ENCODE measurements around the gene TEDC2. TPM values are rescaled to one million over a fixed set of nuclear protein-coding genes. Genes with fewer than 3 reads are reported as not detected.
"Not testable (repeated sequence)": the region's sequence is repeated elsewhere in the genome, so short reads cannot be mapped to it uniquely, and the experiment has no call there.

TEDC2 gene
- polyA plus RNA-seq, 12 donors = 3.2 to 8.4 (median 4.3) TPM; not detected in 1

DNA sequence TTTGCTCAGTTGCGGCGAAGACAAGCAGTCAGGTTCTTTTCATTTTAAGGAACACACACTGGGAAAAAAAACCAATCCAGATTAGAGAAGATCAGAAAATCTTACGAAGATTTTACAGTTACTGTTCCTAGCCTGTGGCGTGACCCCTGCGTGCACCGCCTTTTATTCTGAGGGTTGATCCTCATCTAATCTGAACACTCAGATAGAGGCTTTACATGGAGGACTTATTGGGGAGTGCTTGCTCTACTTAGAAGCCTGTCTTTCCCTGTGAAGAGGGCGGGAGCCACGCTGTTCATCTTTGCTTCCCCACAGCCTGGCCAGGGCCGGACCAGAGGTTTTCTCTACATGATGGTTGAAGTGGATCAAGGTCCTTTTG lies 16.4 kb downstream of the TEDC2 start:
- DNase-seq = no peak

DNA sequence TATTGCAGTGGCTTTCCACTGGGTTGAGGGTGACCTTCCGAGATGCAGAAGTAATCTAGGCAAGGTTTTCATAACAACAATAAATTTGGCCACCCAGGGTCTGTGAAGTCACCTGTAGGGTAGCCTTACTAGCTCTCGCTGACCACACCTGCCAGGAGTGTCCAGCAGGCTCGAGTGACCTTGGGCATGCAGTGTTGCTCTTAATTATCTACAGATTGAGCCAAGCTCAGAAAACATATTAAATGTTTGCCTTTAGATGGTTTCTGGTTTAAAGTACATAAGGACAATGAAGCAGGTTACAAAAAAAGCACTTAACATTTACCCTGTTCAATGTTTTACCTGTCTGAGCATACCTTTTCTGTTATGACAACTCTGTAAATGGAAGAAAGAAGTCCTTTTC lies 16.8 kb downstream of the TEDC2 start:
- no peak for DNase-seq

DNA sequence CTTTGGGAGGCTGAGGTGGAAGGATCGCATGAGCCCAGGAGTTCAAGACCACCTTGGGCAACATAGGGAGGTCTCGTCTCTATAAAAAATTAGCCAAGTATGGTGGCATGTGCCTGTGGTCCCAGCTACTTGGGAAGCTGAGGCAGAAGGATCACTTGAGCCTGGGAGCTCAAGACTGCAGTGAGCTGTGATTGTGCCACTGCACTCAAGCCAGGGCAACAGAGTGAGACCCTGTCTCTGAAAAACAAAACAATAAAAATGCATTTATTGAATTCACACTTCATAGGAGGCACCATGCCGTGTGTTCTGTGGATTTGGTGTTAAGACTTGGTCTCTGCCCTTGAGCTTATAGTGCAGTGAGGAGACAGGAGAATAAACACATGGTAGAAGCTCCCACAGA lies 17.4 kb downstream of the TEDC2 start:
- DNase-seq = no peak

DNA sequence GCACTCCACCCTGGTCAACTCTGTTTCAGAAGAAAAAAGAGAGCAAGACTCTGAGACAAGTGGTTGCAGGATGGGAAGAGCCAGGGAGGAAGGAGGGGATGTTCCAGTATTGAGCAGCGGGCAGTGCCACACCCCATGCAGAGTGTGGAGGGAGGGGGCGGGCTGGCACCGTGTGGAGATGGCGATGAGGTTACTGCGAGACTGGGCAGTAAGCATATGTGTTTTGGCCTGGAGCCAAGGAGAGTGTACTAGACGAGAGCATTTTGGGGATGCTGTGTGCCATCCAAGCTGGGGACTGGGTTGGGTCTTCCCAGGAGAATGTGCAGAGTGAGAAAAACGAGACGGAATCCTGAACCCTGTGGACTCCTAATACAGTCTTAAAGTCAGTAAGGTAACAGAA lies 18.4 kb downstream of the TEDC2 start:
- no peak for DNase-seq

DNA sequence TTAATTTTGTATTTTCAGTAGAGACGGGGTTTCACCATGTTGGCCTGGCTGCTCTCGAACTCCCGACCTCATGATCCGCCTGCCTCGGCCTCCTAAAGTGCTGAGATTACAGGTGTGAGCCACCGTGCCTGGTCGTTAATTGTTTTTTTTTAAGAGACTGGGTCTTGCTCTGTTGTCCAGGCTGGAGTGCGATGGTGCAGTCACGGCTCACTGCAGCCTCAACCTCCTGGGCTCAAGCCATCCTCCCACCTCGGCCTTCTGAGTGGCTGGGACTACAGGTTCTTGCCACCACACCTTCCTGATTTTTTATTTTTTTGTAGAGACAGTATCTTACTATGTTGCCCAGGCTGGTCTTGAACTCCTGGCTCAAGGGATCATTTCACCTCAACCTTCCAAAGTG lies 20.1 kb downstream of the TEDC2 start:
- not testable (repeated sequence) for DNase-seq

DNA sequence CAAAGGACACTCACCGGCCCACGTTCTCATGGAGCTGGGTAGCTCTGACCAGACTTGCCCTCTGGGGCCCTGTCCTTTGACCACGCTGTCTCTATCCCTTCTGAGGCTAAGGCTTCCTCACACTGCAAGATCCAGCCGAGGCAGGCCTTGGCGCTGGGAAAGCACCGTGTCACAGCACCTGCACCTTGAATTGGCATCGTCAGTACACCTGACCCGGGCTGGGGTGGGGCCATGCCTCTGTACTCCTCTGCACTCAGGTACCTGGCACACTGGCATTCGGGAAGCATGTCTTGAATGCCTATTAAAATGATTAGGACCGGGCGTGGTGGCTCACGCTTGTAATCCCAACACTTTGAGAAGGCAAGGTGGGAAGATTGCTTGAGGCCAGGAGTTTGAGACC lies 21.0 kb downstream of the TEDC2 start:
- DNase-seq = no peak

DNA sequence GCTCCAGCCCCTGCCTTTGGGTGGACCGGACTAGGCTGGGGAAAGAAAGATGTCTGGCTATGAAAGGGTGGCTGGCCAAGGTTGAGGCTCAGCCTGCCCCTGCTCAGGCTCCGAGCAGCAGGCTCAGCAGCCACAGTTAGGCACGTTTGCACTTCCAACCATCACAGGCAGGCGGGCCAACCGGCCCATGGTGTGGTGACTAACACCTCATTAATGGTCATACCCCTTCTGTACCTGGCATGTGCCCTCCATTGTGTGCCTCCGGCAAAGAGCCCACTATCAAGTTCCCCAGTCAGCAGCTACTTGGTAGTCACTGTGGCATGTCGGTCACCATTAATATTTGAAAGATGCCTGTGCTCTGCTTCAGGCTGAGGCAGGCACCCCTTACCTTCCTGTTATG lies 21.8 kb downstream of the TEDC2 start:
- no peak for DNase-seq

DNA sequence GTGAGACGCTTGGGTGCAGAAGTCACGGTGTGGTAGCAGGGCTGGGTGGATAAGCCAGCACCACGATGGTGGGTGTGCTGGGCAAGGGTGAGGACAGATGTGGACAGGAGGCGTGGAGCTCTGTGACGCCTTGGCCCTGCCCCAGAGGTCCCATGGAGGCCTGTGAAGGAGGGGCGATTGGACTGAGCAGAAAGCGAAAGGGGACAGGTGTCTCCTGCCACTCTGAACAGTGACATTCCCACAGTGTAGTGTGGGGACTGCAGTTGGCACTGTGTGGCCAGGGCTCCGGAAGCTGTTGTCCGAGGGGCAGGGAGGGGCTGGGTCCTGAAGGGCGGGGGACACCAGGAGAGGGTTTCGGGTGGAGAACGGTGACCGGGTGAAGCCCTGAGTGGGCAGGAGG lies 22.3 kb downstream of the TEDC2 start:
- DNase-seq = no peak

DNA sequence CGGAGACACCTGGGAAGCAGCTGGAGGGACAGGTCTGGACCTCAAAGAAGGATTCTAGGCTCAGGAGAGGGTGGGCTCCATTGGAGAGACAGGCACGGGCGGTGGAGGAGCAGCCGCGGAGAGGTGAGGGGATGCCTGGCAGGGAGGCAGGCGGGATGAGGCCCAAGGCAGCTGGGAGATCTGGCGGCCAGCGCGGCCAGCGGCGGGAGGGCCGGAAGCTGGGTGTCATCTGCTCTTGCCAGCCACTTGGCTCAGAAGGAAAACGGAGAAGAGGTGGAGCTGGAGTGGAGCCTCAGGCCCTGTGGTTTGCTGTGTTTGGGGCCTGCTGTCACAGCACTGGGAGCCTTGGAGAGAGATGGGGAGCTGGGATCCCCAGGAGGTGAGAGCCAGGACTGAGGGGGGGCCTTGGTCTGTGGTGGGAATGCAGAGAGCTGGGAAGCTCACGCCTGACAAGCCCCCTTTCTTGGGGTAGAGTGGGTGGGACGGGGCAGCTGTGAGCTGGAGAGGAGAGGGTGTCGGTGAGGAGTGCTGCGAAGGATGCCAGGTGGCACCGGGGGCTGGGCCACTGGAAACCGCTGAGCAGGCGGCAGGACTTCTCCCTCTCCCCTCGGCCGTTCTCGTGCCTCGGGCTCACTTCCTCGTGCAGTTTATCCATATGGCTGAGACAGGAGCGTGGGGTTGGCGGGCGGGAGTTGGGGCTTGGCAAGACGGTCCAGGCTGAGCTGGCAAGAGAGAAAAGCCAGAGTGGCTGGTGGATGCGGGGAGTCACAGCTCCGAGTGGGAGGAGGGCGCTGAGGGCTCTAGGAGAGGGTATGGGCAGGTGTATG lies 23.0 kb downstream of the TEDC2 start:
- DNase-seq = no peak

DNA sequence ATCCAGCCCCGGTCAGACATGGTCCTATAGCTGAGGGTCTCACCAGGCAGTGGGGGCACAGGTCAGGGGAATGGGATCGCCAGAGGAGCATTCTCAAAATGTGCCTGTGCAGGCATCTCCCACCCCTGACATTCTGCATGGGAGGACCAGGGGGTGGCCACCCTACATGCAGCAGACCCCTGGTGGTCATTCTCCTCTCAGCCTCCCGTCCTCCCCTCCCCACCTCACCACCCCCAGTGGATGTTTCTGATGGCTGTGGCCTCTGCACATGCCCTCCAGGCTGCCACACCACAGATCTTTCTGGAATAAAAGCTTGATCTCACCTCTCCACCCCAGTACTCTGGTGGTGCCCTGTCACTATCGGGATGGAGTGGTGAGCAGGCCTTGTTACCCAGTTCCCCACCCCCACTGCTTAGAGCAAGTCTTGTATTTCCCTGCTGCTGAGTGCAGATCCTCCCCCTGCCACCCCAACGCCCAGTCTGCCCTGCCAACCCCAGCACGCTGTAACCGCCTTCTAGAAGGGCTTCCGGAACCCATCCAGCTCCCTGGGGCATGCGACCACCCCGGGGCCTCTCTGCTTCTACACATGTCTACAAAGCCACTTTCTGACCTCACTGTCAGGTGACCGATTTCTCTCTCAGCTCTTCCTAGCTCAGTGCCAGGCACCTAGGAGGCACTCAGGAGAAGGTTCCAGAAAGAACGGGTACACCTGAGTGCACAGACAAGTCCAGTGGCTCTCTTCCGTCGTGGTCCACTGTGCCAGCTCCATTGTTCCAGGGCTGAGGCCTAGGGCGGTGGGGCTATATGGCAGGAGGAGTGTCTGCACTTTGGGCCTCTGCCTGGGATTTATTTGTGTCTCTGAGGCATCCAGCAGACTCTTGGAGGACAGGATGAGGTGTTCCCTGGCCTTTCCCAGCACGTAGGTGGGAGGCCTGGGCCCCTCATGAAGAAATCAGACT lies 24.3 kb downstream of the TEDC2 start:
- DNase-seq = no peak

DNA sequence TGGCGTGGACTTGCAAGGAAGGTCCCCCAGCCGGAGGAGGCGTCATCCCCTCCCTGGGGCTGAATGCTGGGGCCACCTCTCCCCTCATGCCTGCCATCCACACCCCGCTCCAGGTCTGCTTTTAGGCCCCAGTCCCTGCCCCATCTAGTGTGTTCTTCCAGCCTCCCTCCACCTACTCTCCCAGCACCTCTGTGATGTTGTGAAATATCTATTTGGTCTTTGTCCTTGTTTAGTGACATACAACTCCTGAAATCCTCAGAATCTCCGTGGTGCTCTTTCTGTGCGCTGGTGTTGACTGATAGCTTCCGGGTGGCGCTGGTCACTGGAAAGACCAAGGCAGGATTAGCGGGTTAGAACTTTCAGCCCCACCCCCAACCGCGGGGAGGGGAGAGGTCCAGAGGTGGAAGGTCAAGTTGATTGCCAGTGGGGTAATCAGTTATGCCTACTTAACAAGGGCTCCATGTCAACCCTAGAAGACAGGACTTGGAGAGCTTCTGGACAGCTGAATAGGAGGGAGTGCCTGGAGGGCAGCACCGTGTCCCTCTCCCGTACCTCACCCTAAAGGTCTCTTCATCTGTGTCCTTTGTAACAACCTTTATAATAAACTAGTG lies 25.1 kb downstream of the TEDC2 start:
- no peak for DNase-seq

DNA sequence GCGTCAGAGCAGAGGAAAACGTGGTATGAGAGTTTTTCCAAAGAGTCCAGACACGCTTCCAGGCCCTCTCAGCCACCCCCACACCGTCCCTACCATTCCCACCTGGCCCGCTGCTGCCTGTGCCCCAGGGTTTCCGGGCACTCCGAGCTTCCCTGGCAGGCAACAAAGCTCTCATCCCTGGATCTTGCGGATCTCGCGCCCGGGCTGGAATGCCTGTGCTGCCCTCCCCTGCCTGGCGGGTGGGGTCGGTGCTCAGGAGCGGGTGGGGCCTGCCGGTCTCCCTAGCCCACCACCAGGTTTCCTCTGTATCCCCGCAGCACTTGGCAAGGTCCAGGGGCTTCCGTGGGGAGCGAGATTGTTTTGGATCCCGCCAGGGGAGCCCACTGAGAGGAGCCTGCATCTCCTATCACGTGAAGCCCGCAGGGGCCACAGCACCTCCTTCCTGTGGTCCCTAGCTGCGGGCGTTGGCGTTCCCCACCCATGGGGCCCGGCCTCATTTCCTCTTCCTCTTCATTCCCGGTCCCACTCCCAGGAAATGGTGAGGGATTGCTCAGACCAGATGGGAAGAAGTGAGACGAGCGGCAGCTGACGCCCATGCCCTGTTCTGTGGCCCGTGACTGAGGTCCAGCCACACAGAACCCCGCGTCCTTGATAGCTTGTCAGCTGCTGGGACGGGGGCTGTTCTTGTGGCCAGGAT lies 26.1 kb downstream of the TEDC2 start:
- DNase-seq = no peak

DNA sequence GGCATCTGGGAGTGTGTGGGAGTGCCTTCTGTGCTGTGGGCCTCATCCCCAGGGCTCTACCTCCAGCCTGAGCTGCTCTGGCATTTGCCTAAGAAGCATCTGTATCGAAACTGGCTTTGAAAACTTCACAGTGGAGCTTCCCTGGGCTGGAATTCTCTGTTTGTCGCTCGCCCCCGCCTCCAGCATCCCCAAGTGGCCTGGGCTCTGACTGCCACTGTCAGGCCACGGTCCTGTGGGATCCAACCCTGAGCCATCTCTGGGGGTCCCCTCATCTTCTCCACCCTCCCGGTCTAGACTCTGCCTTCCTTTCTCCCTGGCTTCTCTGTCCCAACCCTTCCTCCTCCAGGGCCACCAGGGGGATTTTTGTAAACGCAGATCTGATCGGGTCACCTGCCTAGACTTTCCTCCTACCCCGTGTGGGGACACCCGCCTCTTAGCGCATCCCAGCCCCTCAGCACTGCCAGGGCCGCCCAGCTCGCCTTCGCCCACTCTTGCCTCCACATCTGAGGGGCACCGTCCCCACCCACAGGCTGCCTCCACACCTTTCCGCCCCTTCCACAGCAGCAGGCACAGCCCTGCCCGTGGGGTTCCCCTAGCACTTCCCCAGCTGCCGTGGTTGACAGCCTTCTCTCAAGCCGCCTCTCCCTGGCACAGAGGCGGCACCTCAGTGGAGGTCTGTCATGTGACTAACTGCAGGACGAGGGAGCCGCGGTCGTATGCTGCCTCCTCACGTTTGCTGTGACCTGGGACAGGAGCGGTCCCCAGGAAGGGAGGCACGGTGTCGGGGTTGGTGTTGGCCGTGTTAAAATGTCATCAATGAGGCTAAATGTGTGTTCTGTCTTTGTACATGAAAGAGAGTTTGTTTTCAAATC lies 27.0 kb downstream of the TEDC2 start:
- no peak for DNase-seq

DNA sequence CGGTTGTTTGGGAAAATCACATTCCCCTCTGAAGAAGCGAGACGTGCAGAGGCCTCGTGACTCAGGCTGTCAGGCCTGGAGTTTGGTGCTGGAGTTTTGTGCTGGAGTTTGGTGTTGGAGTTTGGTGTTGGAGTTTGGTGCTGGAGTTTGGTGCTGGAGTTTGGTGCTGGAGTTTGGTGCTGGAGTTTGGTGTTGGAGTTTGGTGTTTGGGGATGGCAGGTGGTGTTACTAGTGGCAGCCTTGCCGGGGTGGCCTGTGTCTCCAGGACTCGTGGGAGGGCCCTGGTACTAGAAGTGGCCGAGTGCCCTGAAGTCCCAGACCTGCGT lies 27.6 kb downstream of the TEDC2 start:
- DNase-seq = no peak

DNA sequence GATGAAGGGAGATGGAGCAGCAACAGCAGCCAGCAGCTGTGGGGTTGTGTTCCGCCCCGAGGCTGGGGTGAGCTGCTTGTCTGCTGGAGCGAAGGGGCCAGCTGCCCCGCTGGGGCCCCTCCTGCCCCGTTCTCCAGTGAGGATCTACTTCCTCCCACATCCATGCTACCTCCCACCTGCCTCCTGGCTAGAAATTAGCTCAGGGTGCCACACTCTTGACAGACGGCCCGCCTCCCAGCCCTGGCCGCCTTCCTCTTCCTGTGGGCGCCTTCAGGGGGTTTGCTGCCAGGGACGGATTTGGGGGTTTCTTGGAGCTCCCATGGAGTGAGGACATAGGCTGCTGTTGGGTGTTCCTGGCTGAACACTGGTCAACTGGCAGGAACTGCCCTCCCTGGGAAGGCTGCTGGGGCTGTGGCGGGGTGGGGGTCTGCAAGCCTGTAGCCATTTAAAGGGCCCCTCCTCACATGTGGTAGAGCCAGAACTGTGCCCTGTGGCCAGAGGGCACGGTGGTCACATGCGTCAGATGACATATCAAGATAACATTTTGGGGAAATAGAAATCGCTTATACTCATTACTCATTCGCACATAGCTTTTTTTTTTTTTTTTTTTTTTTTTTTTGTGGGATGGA lies 28.1 kb downstream of the TEDC2 start:
- no peak for DNase-seq

DNA sequence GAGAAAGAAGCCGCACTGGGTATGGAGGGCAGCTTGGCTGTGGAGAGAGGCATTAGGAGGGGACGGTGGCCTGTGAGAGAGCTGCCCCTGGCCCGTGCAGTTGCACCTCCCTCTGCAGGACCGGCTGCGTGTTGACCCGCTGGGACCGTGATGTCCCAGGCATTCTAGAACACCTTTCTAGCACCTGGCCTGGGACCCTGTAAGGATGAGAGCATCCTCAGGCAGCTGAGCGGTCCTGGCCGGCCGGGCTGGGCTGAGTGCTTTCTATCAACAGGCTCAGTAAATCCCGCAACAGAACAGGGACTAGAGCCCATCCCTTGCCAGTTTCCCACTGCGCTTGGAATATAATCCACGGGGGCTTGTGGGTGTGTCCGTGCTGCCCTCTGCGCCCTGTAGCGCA lies 29.7 kb downstream of the TEDC2 start:
- DNase-seq = no peak

DNA sequence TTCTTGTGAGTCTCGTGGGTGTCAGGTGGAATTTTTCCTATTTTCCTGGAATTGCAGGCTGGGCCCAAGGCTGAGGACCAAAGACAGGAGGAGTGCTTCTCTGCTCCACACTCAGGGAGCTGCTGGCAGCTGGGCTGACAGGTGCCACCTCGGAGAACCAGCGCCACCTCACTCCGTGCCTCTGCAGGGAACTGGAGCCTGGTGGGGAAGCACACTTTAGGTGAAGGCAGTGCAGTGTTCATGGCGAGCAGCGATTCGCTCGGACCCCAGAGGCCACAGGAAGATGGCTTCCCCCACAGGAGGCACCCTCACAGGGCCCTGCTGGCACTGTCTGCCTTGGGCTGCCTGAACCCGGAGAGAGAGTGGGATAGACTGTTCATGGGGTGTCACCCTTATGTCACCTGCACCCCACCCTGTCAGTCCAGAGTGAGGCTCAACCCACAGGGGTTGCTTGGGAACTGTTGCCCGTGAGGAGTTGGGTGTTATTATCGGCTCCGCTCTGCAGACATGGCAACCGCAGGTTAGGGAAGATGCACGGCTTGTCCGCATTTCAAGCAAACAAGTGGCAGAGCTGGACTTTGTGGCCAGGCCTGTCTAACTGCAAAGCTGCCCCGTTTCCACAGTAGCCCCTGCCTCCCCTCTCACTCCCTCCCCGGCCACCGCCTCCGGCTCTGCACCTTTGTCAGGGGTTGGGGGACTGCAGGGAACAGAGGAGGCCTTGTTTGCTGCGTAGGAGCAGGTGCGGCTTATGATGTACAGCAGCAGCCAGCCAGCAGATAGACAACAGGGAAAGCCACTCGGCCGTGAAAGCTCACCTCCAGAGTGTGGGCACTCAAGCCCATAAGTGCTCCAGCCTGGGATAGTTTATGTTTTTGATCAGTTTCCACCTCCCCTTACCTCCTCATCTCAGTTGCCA lies 30.5 kb downstream of the TEDC2 start:
- DNase-seq = no peak

DNA sequence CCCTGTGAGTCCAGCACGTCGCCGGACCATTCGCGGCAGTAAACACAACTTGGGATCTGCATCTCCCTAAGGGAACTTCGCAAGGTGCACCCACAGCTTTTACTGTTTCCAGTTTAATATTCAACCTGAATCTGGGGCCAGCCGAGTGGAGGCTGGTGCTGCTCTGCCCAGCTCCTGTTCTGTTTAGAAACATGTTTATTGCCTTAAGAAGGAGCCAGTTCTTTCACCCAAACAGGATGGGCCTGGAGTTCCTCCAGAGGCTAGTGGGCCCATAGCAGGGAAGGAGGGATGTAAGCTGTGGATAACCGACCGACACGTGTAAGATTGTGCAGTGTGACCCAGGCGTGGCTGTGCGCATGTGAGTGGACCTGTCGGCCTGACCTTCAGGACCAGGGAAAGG lies 32.4 kb downstream of the TEDC2 start:
- no peak for DNase-seq

DNA sequence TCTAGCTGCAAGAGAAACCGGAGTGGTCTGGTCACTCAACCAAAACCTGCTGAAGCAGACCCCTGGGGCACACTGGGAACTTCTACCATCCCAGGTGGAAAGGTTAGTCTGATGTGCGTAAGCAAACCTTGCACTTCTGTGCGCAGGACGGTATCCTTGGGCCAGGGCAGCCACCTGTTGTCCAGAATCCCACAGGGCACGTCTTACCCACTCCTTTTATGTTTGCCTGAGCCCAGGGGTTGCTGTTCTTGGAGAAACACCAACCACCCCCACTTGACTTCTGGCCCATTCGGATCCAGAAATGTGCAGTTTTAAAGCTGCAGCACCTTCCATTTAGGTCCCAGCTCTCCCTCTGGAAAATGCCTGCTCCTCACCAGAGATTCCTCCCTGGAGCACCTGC lies 33.7 kb downstream of the TEDC2 start:
- no peak for DNase-seq

DNA sequence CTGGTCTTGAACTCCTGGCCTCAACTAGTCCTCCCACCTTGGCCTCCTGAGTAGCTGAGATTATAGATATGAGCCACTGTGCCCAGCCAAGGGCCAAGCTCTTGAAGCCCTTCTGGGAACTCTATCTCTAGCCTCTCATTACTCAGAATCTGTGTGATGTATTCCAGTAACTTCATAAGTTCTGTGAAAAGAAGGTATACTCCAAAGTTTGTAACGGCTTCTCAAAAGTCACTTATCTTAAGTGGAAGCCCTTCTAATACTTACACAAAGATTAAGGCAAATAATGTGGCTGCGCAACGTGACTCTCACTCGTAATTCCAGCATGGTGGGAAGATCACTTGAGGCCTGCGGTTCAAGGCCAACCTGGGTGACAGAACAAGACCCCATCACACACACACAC lies 34.7 kb downstream of the TEDC2 start:
- no peak for DNase-seq
